Ovary (tissue), 3 donors: ENCODE results near the gene EFCAB13.

Experiments
- EP300 ChIP-seq: sonication (generic); formaldehyde crosslinking; IDR thresholded peaks from one replicate; pipeline ENCODE4 v1.6.1; 2017; ENCODE audit warnings: antibody characterized with exemption
- POLR2A ChIP-seq: fragments of 450-650 bp; IDR thresholded peaks from one replicate; pipeline ENCODE4 v1.6.1; 2017; ENCODE audit warnings: antibody characterized with exemption, mild to moderate bottlenecking, moderate library complexity
- TF ChIP-seq, protein P1 (sequence below), 3 donors: fragments of 450-650 bp in 2 of 3; fragments of 200-600 bp in 1 of 3; IDR thresholded peaks; one replicate each; pipeline versions ENCODE4 v1.5.1 to v1.8.0; 2016 to 2022; ENCODE audit warnings: antibody characterized with exemption in 3 of 3, mild to moderate bottlenecking in 1 of 3
- donor health status: DM: no; HTN: no; CAD: no.

DNA sequence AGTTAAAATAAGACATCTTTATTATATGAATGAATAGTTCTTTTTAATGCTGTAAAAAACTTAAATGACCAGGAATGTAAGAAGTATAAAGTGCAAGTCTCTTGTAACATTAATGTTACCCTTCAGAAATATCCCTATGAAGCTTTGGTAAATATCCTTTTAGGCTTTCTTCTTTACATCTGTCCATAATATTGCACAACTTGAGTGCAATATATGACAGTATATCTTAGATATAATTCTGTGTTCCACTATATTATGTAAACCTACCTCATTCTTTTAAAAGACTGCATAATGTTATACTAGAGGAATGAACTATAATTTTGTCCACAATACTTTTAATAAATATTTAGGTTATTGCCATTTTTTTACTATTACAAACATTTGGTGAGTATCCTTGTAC is 81.1 kb downstream of the EFCAB13 start:
- TF ChIP-seq, protein P1, sequence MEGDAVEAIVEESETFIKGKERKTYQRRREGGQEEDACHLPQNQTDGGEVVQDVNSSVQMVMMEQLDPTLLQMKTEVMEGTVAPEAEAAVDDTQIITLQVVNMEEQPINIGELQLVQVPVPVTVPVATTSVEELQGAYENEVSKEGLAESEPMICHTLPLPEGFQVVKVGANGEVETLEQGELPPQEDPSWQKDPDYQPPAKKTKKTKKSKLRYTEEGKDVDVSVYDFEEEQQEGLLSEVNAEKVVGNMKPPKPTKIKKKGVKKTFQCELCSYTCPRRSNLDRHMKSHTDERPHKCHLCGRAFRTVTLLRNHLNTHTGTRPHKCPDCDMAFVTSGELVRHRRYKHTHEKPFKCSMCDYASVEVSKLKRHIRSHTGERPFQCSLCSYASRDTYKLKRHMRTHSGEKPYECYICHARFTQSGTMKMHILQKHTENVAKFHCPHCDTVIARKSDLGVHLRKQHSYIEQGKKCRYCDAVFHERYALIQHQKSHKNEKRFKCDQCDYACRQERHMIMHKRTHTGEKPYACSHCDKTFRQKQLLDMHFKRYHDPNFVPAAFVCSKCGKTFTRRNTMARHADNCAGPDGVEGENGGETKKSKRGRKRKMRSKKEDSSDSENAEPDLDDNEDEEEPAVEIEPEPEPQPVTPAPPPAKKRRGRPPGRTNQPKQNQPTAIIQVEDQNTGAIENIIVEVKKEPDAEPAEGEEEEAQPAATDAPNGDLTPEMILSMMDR (IDR thresholded peaks at IDR 0.05) = no peak
- TF ChIP-seq POLR2A (no peak), EP300 (no peak)
